H9 (cell line): ENCODE results near the gene MATN1. TPM values are rescaled to one million over a fixed set of nuclear protein-coding genes. Genes with fewer than 3 reads are reported as not detected.

Experiments
- DNase-seq: peaks from one replicate; pipeline ENCODE4 v3.0.0-alpha.2; 2017
- H2AFZ ChIP-seq: one replicate; pipeline ENCODE4 v1.6.1; 2013; ENCODE audit warnings: mild to moderate bottlenecking, low read length, control low read depth, moderate library complexity
- H2AK5ac ChIP-seq: 2 replicates; pipeline ENCODE4 v1.6.1; 2013; ENCODE audit warnings: low read length, control low read depth, mixed read lengths; ENCODE audit not compliant: insufficient read length
- H2BK120ac ChIP-seq: one replicate; pipeline ENCODE4 v1.6.1; 2013; ENCODE audit warnings: low read depth, mild to moderate bottlenecking, low read length, control low read depth, inconsistent platforms; ENCODE audit not compliant: poor library complexity, severe bottlenecking
- H2BK12ac ChIP-seq: 2 replicates; pipeline ENCODE4 v1.6.1; 2013; ENCODE audit warnings: low read length, control low read depth, mixed read lengths, low read depth; ENCODE audit not compliant: insufficient read length
- H2BK15ac ChIP-seq: 2 replicates; pipeline ENCODE4 v1.6.1; 2013; ENCODE audit warnings: low read depth, low read length, control low read depth
- H2BK20ac ChIP-seq: one replicate; pipeline ENCODE4 v1.6.1; 2013; ENCODE audit warnings: low read depth, mild to moderate bottlenecking, low read length, control low read depth, inconsistent platforms; ENCODE audit not compliant: poor library complexity, severe bottlenecking
- H2BK5ac ChIP-seq: 2 replicates; pipeline ENCODE4 v1.6.1; 2013; ENCODE audit warnings: low read length, control low read depth, mixed read lengths; ENCODE audit not compliant: insufficient read length
- H3K14ac ChIP-seq: 2 replicates; pipeline ENCODE4 v1.6.1; 2013; ENCODE audit warnings: low read length, control low read depth; ENCODE audit not compliant: insufficient read depth
- H3K18ac ChIP-seq: 2 replicates; pipeline ENCODE4 v1.6.1; 2013; ENCODE audit warnings: low read depth, mild to moderate bottlenecking, mixed read lengths, low read length, control low read depth; ENCODE audit not compliant: insufficient read length
- H3K23ac ChIP-seq: 2 replicates; pipeline ENCODE4 v1.6.1; 2013; ENCODE audit warnings: low read length, control low read depth, mixed read lengths, low read depth; ENCODE audit not compliant: insufficient read length
- H3K23me2 ChIP-seq: 2 replicates; pipeline ENCODE4 v1.6.1; 2013; ENCODE audit warnings: low read depth, mild to moderate bottlenecking, mixed read lengths, low read length, control low read depth; ENCODE audit not compliant: insufficient read length, poor library complexity, severe bottlenecking
- H3K27ac ChIP-seq: 2 replicates; pipeline ENCODE4 v1.5.1; 2013; ENCODE audit warnings: low read length, control low read depth, mixed read lengths, low read depth; ENCODE audit not compliant: insufficient read length
- H3K27me3 ChIP-seq: 2 replicates; pipeline ENCODE4 v1.6.1; 2013; ENCODE audit warnings: low read length, control low read depth, inconsistent platforms; ENCODE audit not compliant: insufficient read depth
- H3K4ac ChIP-seq: 2 replicates; pipeline ENCODE4 v1.6.1; 2013; ENCODE audit warnings: low read depth, mild to moderate bottlenecking, control low read depth, inconsistent platforms, low read length, moderate library complexity
- H3K4me1 ChIP-seq: 2 replicates; pipeline ENCODE4 v1.6.1; 2013; ENCODE audit warnings: low read length, control low read depth, inconsistent platforms; ENCODE audit not compliant: insufficient read depth
- H3K4me2 ChIP-seq: 2 replicates; pipeline ENCODE4 v1.6.1; 2013; ENCODE audit warnings: low read length, control low read depth, mixed read lengths; ENCODE audit not compliant: insufficient read length, insufficient read depth
- H3K56ac ChIP-seq: 2 replicates; pipeline ENCODE4 v1.6.1; 2013; ENCODE audit warnings: low read depth, mild to moderate bottlenecking, mixed read lengths, low read length, control low read depth; ENCODE audit not compliant: insufficient read length
- H3K79me1 ChIP-seq: 2 replicates; pipeline ENCODE4 v1.6.1; 2013; ENCODE audit warnings: low read depth, mild to moderate bottlenecking, moderate library complexity, low read length, control low read depth, inconsistent platforms; ENCODE audit not compliant: insufficient read depth, poor library complexity, severe bottlenecking
- H3K79me2 ChIP-seq: 2 replicates; pipeline ENCODE4 v1.6.1; 2013; ENCODE audit warnings: low read length, control low read depth, inconsistent platforms; ENCODE audit not compliant: insufficient read depth
- H3K9ac ChIP-seq: 2 replicates; pipeline ENCODE4 v1.6.1; 2013; ENCODE audit warnings: low read length, control low read depth, mixed read lengths; ENCODE audit not compliant: insufficient read length; ENCODE audit errors: extremely low read depth
- H3K9me3 ChIP-seq: one replicate; pipeline ENCODE4 v1.6.1; 2013; ENCODE audit warnings: low read depth, low read length, inconsistent platforms; ENCODE audit not compliant: control insufficient read depth
- H3T11ph ChIP-seq: one replicate; pipeline ENCODE4 v1.6.1; 2013; ENCODE audit warnings: mild to moderate bottlenecking, low read length, control low read depth, inconsistent platforms
- H4K20me1 ChIP-seq: one replicate; pipeline ENCODE4 v1.6.1; 2013; ENCODE audit not compliant: control insufficient read depth, insufficient read length, insufficient read depth
- H4K5ac ChIP-seq: 2 replicates; pipeline ENCODE4 v1.6.1; 2013; ENCODE audit warnings: low read depth, mild to moderate bottlenecking, mixed read lengths, low read length, control low read depth; ENCODE audit not compliant: insufficient read length
- H4K8ac ChIP-seq: replicated peaks from 2 replicates; pipeline ENCODE4 v1.6.1; 2013; ENCODE audit warnings: low read length, control low read depth, mixed read lengths, low read depth; ENCODE audit not compliant: insufficient read length
- H4K91ac ChIP-seq: 2 replicates; pipeline ENCODE4 v1.6.1; 2013; ENCODE audit warnings: low read depth, mild to moderate bottlenecking, moderate library complexity, mixed read lengths, low read length, control low read depth; ENCODE audit not compliant: insufficient read length
- H3K27ac Mint-ChIP-seq, 3 experiments: 2 replicates in 2 of 3; 3 replicates in 1 of 3; pipeline ENCODE4 v1.8.0; 2020 to 2021; ENCODE audit warnings: mixed read lengths in 3 of 3, mild to moderate bottlenecking in 1 of 3, moderate library complexity in 1 of 3
- H3K27me3 Mint-ChIP-seq: 2 replicates; pipeline ENCODE4 v1.8.0; 2021; ENCODE audit warnings: low read depth, mild to moderate bottlenecking, moderate library complexity, mixed read lengths
- H3K36me3 Mint-ChIP-seq, 3 experiments: 2 replicates in 2 of 3; 3 replicates in 1 of 3; pipeline ENCODE4 v1.8.0; 2020 to 2021; ENCODE audit warnings: low read depth in 3 of 3, mixed read lengths in 3 of 3; ENCODE audit not compliant: insufficient read depth in 1 of 3
- H3K4me1 Mint-ChIP-seq, 2 experiments: 2 replicates each; pipeline ENCODE4 v1.8.0; 2020; ENCODE audit warnings: mixed read lengths in 2 of 2
- H3K4me3 Mint-ChIP-seq, 2 experiments: 2 replicates in 1 of 2; 3 replicates in 1 of 2; pipeline ENCODE4 v1.8.0; 2020 to 2021; ENCODE audit warnings: mild to moderate bottlenecking in 2 of 2, mixed read lengths in 2 of 2, moderate library complexity in 1 of 2
- H3K9me3 Mint-ChIP-seq, 2 experiments: 2 replicates in 1 of 2; 3 replicates in 1 of 2; pipeline ENCODE4 v1.8.0; 2020; ENCODE audit warnings: mild to moderate bottlenecking in 2 of 2, mixed read lengths in 2 of 2, moderate library complexity in 1 of 2
- WGBS: extraction: QIAGEN DNeasy Blood & Tissue Kit; methylation state at CpG from one replicate; pipeline ENCODE4 v1.1.7; 2013; ENCODE audit warnings: missing lambda C conversion rate, low lambda C conversion rate, mixed read lengths; ENCODE audit not compliant: insufficient read length; ENCODE audit errors: extremely low coverage; 5-methylcytosine and 5-hydroxymethylcytosine counted together
- total RNA-seq: library from RNA; stranded (reverse); gene quantifications from 2 replicates; pipeline ENCODE4 v1.2.1, GENCODE V29; 2021
- TF ChIP-seq, protein P1 (sequence below): fragments of 200-600 bp; sonication (generic); conservative IDR thresholded peaks from 3 replicates; pipeline ENCODE4 v1.8.0; 2021; ENCODE audit warnings: antibody characterized with exemption, mild to moderate bottlenecking

Gene MATN1
- total RNA-seq, 1 experiment from 2014 or later: not detected

DNA sequence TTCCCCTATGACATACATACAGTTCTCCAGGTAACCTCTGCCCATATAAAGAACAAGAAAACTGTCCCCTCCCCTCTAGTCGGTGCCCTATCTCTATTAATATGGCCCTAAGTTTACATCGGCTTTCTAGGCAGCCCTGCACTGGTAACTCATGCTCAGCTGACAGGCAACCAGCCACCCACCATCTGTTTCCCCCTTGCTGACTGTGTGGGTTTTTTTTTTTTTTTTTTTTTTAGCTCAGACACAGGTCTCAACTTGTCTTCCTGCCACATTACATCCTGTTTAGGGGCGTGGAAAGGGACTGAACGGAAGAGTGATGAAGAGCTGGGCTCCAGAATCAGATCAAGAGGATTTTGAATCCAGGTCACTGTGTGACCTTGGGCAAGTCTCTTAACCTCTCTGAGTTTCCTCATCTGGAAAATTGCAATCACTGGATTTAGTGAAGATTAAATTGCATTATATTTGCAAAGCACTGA is 20.2 kb upstream of the MATN1 start:
- no peak overlapping the region for H3K27ac ChIP-seq
- H4K8ac ChIP-seq: no peak overlapping the region
- no peak overlapping the region for H3K18ac ChIP-seq
- H2BK5ac ChIP-seq: no peak overlapping the region
- no peak overlapping the region for H4K91ac ChIP-seq
- H3K4me3 Mint-ChIP-seq: no peak overlapping the region
- H3K79me1 ChIP-seq: no peaks in the 10 kb centered on the region
- no peak overlapping the region for H2BK15ac ChIP-seq
- H3K14ac ChIP-seq: no peak overlapping the region
- no peaks in the 10 kb centered on the region; a peak in 1 of 7 replicates for H3K36me3 Mint-ChIP-seq
- H3K4ac ChIP-seq: no peak overlapping the region
- no peak overlapping the region for H3T11ph ChIP-seq
- DNase-seq: no peak
- H2AFZ ChIP-seq: no peak overlapping the region
- WGBS: no CpG with 5 or more reads among the region's 4 CpGs
- TF ChIP-seq, protein P1, sequence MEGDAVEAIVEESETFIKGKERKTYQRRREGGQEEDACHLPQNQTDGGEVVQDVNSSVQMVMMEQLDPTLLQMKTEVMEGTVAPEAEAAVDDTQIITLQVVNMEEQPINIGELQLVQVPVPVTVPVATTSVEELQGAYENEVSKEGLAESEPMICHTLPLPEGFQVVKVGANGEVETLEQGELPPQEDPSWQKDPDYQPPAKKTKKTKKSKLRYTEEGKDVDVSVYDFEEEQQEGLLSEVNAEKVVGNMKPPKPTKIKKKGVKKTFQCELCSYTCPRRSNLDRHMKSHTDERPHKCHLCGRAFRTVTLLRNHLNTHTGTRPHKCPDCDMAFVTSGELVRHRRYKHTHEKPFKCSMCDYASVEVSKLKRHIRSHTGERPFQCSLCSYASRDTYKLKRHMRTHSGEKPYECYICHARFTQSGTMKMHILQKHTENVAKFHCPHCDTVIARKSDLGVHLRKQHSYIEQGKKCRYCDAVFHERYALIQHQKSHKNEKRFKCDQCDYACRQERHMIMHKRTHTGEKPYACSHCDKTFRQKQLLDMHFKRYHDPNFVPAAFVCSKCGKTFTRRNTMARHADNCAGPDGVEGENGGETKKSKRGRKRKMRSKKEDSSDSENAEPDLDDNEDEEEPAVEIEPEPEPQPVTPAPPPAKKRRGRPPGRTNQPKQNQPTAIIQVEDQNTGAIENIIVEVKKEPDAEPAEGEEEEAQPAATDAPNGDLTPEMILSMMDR: no peak
- peaks cover 43 to 48% of the 10 kb centered on the region in 2 experiments for H3K4me1 Mint-ChIP-seq
- H3K9ac ChIP-seq: no peak overlapping the region
- H3K9me3 ChIP-seq: no peaks in the 10 kb centered on the region
- no peak overlapping the region for H2BK20ac ChIP-seq
- H3K27me3 ChIP-seq: no peaks in the 10 kb centered on the region
- H3K27me3 Mint-ChIP-seq: peaks cover 5% of the 10 kb centered on the region; the same call in 1 of the 2 replicates
- H4K20me1 ChIP-seq: no peaks in the 10 kb centered on the region
- H3K23ac ChIP-seq: no peak overlapping the region
- no peak overlapping the region; a peak in 1 of 7 replicates for H3K27ac Mint-ChIP-seq
- peaks cover 3% of the 10 kb centered on the region; the same call in 1 of the 2 replicates for H3K4me1 ChIP-seq
- H2AK5ac ChIP-seq: no peak overlapping the region
- no peak overlapping the region for H4K5ac ChIP-seq
- no peaks in the 10 kb centered on the region for H3K23me2 ChIP-seq
- no peak overlapping the region for H2BK12ac ChIP-seq
- H2BK120ac ChIP-seq: no peak overlapping the region
- no peak overlapping the region for H3K56ac ChIP-seq
- no peaks in the 10 kb centered on the region for H3K9me3 Mint-ChIP-seq
- no peaks in the 10 kb centered on the region for H3K79me2 ChIP-seq
- no peak overlapping the region for H3K4me2 ChIP-seq
